Endothelial cell of umbilical vein (primary cell): Measurements from ENCODE around the gene MICALL1. TPM values are rescaled to one million over a fixed set of nuclear protein-coding genes. Genes with fewer than 3 reads are reported as not detected.

ENCODE experiments used
- BruUV-seq: library from RNA; stranded (reverse); fragments of 400-500 nt; replicated peaks from 2 replicates; lab custom pipeline; 2021; lab: Mats Ljungman, UMichigan
- CTCF ChIA-PET: fragments of 300-600, 350-600 bp; sonication (Branson Sonifier 250); formaldehyde crosslinking; loops from one replicate; lab custom pipeline; 2021; ENCODE audit warnings: antibody characterized with exemption, inconsistent platforms; lab: Charles Lee
- POLR2A ChIA-PET: fragments of 300-600, 350-600 bp; sonication (Branson Sonifier 250); formaldehyde crosslinking; loops from one replicate; lab custom pipeline; 2021; ENCODE audit warnings: antibody characterized with exemption, inconsistent platforms; lab: Charles Lee
- DNase-seq: peaks from one replicate; pipeline ENCODE4 v3.0.0-alpha.2; 2011; ENCODE audit warnings: low read depth, low spot score
- FAIRE-seq: peaks from 2 replicates; lab custom pipeline; 2011; peaks lifted over from hg19 to GRCh38; lab: Jason Lieb, UNC
- H2AFZ ChIP-seq: 2 replicates; pipeline ENCODE4 v1.6.0; 2012; ENCODE audit warnings: low read depth, low read length, control low read depth, inconsistent platforms
- H3K27ac ChIP-seq: 2 replicates; pipeline ENCODE4 v1.5.1; 2011; ENCODE audit warnings: low read depth, mild to moderate bottlenecking, control low read depth, low read length, moderate library complexity; ENCODE audit not compliant: insufficient read depth
- H3K27me3 ChIP-seq, 2 experiments: 2 replicates each; pipeline versions ENCODE4 v1.6.0 to v1.6.1; 2011; ENCODE audit warnings: low read length in 2 of 2, mixed read lengths in 1 of 2; ENCODE audit not compliant: control insufficient read depth in 2 of 2, insufficient read depth in 2 of 2
- H3K36me3 ChIP-seq, 2 experiments: 2 replicates in 1 of 2; 3 replicates in 1 of 2; pipeline ENCODE4 v1.5.1; 2011; ENCODE audit warnings: low read length in 2 of 2, mild to moderate bottlenecking in 1 of 2, moderate library complexity in 1 of 2; ENCODE audit not compliant: control insufficient read depth in 2 of 2, insufficient read depth in 2 of 2; ENCODE audit errors: extremely low read depth in 1 of 2
- H3K4me1 ChIP-seq: 3 replicates; pipeline ENCODE4 v1.5.1; 2011; ENCODE audit warnings: mild to moderate bottlenecking, low read length; ENCODE audit not compliant: control insufficient read depth, insufficient read depth; ENCODE audit errors: extremely low read depth
- H3K4me2 ChIP-seq: 2 replicates; pipeline ENCODE4 v1.6.1; 2011; ENCODE audit warnings: low read length, control low read depth, mixed read lengths; ENCODE audit not compliant: insufficient read depth
- H3K4me3 ChIP-seq, 3 experiments: fragments of 200-600 bp in 1 of 3; sonication (generic), shearing (Covaris generic) in 1 of 3; replicated peaks in 1 of 3; 2 replicates each; pipeline ENCODE4 v1.5.1; 2011 to 2016; ENCODE audit warnings: control low read depth in 3 of 3, low read length in 3 of 3, mild to moderate bottlenecking in 2 of 3, inconsistent platforms in 1 of 3, low read depth in 1 of 3, moderate library complexity in 1 of 3; ENCODE audit not compliant: insufficient read depth in 1 of 3
- H3K79me2 ChIP-seq: 2 replicates; pipeline ENCODE4 v1.6.0; 2012; ENCODE audit warnings: low read length, inconsistent platforms; ENCODE audit not compliant: control insufficient read depth, insufficient read depth
- H3K9ac ChIP-seq: replicated peaks from 2 replicates; pipeline ENCODE3; 2011; ENCODE audit warnings: low read length, control low read depth; ENCODE audit not compliant: insufficient read depth; ENCODE audit errors: extremely low read depth
- H3K9me1 ChIP-seq: replicated peaks from 3 replicates; pipeline ENCODE4 v1.6.0; 2011; ENCODE audit warnings: mild to moderate bottlenecking, low read length; ENCODE audit not compliant: control insufficient read depth, insufficient read depth; ENCODE audit errors: extremely low read depth
- H3K9me3 ChIP-seq: replicated peaks from 2 replicates; pipeline ENCODE4 v1.5.1; 2012; ENCODE audit warnings: low read length, inconsistent platforms; ENCODE audit not compliant: control insufficient read depth, insufficient read depth
- H4K20me1 ChIP-seq: replicated peaks from 2 replicates; pipeline ENCODE3; 2011; ENCODE audit warnings: mild to moderate bottlenecking, low read length; ENCODE audit not compliant: control insufficient read depth, insufficient read depth; ENCODE audit errors: extremely low read depth
- EZH2 ChIP-seq: IDR thresholded peaks from 2 replicates; pipeline ENCODE4 v1.6.1; 2012; ENCODE audit warnings: borderline replicate concordance, low read depth, mild to moderate bottlenecking, moderate library complexity, low read length, inconsistent platforms; ENCODE audit not compliant: severe bottlenecking
- FOS ChIP-seq: IDR thresholded peaks from 2 replicates; pipeline ENCODE4 v1.6.1; 2011; ENCODE audit warnings: mild to moderate bottlenecking, low read length, moderate library complexity, borderline replicate concordance; ENCODE audit not compliant: insufficient read depth
- GATA2 ChIP-seq: IDR thresholded peaks from 2 replicates; pipeline ENCODE4 v1.7.0; 2011; ENCODE audit warnings: low read depth, mild to moderate bottlenecking, moderate library complexity, mixed read lengths, low read length; ENCODE audit not compliant: insufficient read length, insufficient read depth
- JUN ChIP-seq: IDR thresholded peaks from 2 replicates; pipeline ENCODE4 v1.6.1; 2011; ENCODE audit warnings: borderline replicate concordance, low read depth; ENCODE audit not compliant: insufficient read length, insufficient read depth
- MAX ChIP-seq: IDR thresholded peaks from 2 replicates; pipeline ENCODE4 v1.6.1; 2011; ENCODE audit not compliant: insufficient read depth, insufficient read length
- MYC ChIP-seq: IDR thresholded peaks from one replicate; pipeline ENCODE4 v1.6.1; 2011; ENCODE audit warnings: mild to moderate bottlenecking, low read depth, low read length
- POLR2A ChIP-seq: IDR thresholded peaks from 2 replicates; pipeline ENCODE4 v1.6.1; 2012; ENCODE audit warnings: low read depth, mild to moderate bottlenecking, control low read depth, low read length
- POLR2AphosphoS5 ChIP-seq: IDR thresholded peaks from 2 replicates; pipeline ENCODE4 v1.6.1; 2012; ENCODE audit warnings: low read depth, mild to moderate bottlenecking, control low read depth, low read length, moderate library complexity; ENCODE audit not compliant: insufficient read depth
- dilution Hi-C: fragments of 300-500 bp; cut with MboI; formaldehyde crosslinking; loops from one replicate; pipeline ENCODE4 v1.15.0; 2019; ENCODE audit warnings: low sequenced_read_pairs; ENCODE audit not compliant: extremely low pct_ligation_motif_present
- intact Hi-C: fragments of 100-400 bp; cut with micrococcal nuclease; formaldehyde crosslinking; loops from one replicate; pipeline ENCODE4 v1.10.0; 2022
- polyA plus RNA-seq, 4 experiments: library from polyadenylated mRNA; depleted of rRNA in 3 of 4; stranded (reverse) in 3 of 4; unstranded in 1 of 4; fragments of >200 nt; gene quantifications; 2 replicates each; pipeline versions ENCODE4 v1.2.1 to v1.2.3, GENCODE V29; 2011 to 2012; ENCODE audit warnings: missing spikeins in 1 of 4
- total RNA-seq: library from RNA; stranded (reverse); gene quantifications from 2 replicates; pipeline ENCODE4 v1.2.3, GENCODE V29; 2021
- TF ChIP-seq, protein P1 (sequence below), 2 donors: IDR thresholded peaks; 1 replicate in 1 of 2; 2 replicates in 1 of 2; pipeline ENCODE4 v1.5.1; 2011; ENCODE audit warnings: low read length in 2 of 2, mild to moderate bottlenecking in 2 of 2, moderate library complexity in 2 of 2, control low read depth in 1 of 2, inconsistent platforms in 1 of 2, low read depth in 1 of 2; ENCODE audit not compliant: insufficient read depth in 1 of 2; ENCODE audit errors: extremely low read depth in 1 of 2

The MICALL1 gene
- total and polyA plus RNA-seq, 2 donors (not counting 3 experiments of a cell fraction or from before 2014, with no cell fraction given): 23.9 to 66.9 TPM

DNA sequence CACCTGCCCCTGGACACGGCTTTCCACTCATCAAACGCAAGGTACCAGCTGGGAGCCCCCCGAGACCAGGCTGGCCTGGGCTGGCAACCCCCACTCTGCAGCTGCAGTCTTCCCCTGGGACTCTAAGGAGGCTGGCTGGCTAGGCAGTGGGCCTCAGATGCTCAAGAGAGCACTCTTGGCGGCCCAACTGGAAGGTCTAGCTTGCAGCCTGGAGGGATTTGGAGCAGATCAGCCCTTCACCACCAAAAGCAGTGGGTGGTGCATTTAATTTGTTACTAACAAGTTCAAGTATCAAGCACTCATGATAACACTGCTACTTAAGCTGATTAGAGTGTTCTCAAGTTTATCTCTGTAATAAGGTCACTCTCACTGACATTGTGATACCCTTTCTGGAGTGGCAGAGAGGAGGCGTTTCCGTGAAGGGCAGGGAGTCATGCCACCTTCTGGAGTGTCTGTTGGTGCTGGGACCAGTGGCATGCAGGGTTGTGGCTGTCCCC is 25.8 kb downstream of the MICALL1 start:
- ChIA-PET CTCF (interaction anchor here (1.1 to 4.7 kb wide), 6 partner anchors 12 to 114 kb away, joined by 4 to 48 read pairs (median 6); partner anchors contain the start of gene MICALL1), POLR2A (no interaction called here)
- Histone ChIP-seq H3K27me3 (no peaks in the 10 kb centered on the region), H3K36me3 (peaks cover 0 to 26% of the 10 kb centered on the region in 2 experiments), H3K4me1 (peaks cover 29% of the 10 kb centered on the region), H2AFZ (no peak overlapping the region), H3K27ac (no peak overlapping the region), H3K79me2 (no peaks in the 10 kb centered on the region), H3K9ac (no peak overlapping the region), H3K4me2 (no peak overlapping the region), H3K9me3 (no peaks in the 10 kb centered on the region), H3K9me1 (no peaks in the 10 kb centered on the region), H3K4me3 (no peak overlapping the region), H4K20me1 (no peaks in the 10 kb centered on the region)
- FAIRE-seq: no peak
- DNase-seq: no peak
- dilution Hi-C loops: no loop called here
- intact Hi-C loops: no loop called here
- no TSS peak for BruUV-seq
- no peak for TF ChIP-seq POLR2A
- TF ChIP-seq EZH2: no peak
- TF ChIP-seq FOS: no peak
- TF ChIP-seq MAX: no peak
- no peak for TF ChIP-seq MYC
- TF ChIP-seq GATA2: no peak
- TF ChIP-seq, protein P1, sequence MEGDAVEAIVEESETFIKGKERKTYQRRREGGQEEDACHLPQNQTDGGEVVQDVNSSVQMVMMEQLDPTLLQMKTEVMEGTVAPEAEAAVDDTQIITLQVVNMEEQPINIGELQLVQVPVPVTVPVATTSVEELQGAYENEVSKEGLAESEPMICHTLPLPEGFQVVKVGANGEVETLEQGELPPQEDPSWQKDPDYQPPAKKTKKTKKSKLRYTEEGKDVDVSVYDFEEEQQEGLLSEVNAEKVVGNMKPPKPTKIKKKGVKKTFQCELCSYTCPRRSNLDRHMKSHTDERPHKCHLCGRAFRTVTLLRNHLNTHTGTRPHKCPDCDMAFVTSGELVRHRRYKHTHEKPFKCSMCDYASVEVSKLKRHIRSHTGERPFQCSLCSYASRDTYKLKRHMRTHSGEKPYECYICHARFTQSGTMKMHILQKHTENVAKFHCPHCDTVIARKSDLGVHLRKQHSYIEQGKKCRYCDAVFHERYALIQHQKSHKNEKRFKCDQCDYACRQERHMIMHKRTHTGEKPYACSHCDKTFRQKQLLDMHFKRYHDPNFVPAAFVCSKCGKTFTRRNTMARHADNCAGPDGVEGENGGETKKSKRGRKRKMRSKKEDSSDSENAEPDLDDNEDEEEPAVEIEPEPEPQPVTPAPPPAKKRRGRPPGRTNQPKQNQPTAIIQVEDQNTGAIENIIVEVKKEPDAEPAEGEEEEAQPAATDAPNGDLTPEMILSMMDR (IDR thresholded peaks at IDR 0.05; ENCODE audit: extremely low read depth in 1 of 2, insufficient read depth in 1 of 2, low read depth in 1 of 2, low read length in 2 of 2): no peak
- no peak for TF ChIP-seq POLR2AphosphoS5
- TF ChIP-seq JUN: no peak
